GM12892 (cell line): ENCODE results near the gene DIAPH1.

Experiments used
- DNase-seq: peaks from one replicate; pipeline ENCODE4 v3.0.0; 2011; ENCODE audit not compliant: insufficient read length
- FAIRE-seq: peaks from 2 replicates; lab custom pipeline; 2011; peaks lifted over from hg19 to GRCh38; lab: Jason Lieb, UNC
- POLR2A ChIP-seq: IDR thresholded peaks from 2 replicates; pipeline ENCODE4 v1.6.1; 2011; ENCODE audit warnings: low read depth, low read length, control low read depth
- POLR2AphosphoS5 ChIP-seq: IDR thresholded peaks from 2 replicates; pipeline ENCODE4 v1.6.1; 2011; ENCODE audit warnings: low read depth, low read length, control low read depth
- TAF1 ChIP-seq: IDR thresholded peaks from 2 replicates; pipeline ENCODE4 v1.6.1; 2011; ENCODE audit warnings: low read depth, mild to moderate bottlenecking, control low read depth, low read length, borderline replicate concordance

Gene DIAPH1

GRCh38 chr5:141650851-141651727, 32.3 kb upstream of the DIAPH1 start, which contains the start of gene FCHSD1:
TSS of gene FCHSD1 (minus strand) at chr5:141651418. CDS start at chr5:141651368, 50 bp downstream.
- FAIRE-seq = peak; percentile 84
- TF ChIP-seq TAF1 (no peak), POLR2A (peak; percentile 70; the same call in 1 of the 2 replicates), POLR2AphosphoS5 (0 out of 2 replicates have a peak, but pooled peaks have one; percentile 26)
- DNase-seq = peak; percentile 99

- FAIRE-seq (no peak), DNase-seq (no peak)
- TF ChIP-seq POLR2A = no peak
- no peak for TF ChIP-seq TAF1
- no peak for TF ChIP-seq POLR2AphosphoS5
These were observed 31.2 kb upstream of the DIAPH1 start for GRCh38 chr5:141649972-141650371.

GRCh38 chr5:141649056-141649688, 30.4 kb upstream of the DIAPH1 start:
- FAIRE-seq = no peak
- DNase-seq = no peak
- TF ChIP-seq POLR2AphosphoS5 = no peak
- no peak for TF ChIP-seq TAF1
- TF ChIP-seq POLR2A = no peak

- no peak for FAIRE-seq
- DNase-seq = no peak
- no peak for TF ChIP-seq POLR2AphosphoS5
- TF ChIP-seq TAF1 = no peak
- TF ChIP-seq POLR2A = no peak
These were observed 29.1 kb upstream of the DIAPH1 start for GRCh38 chr5:141647851-141648250.

GRCh38 chr5:141647242-141647641, 28.4 kb upstream of the DIAPH1 start:
- TF ChIP-seq TAF1 (no peak), POLR2A (no peak), POLR2AphosphoS5 (no peak)
- FAIRE-seq (no peak), DNase-seq (no peak)

GRCh38 chr5:141646026-141646425, 27.2 kb upstream of the DIAPH1 start:
- TF ChIP-seq POLR2A (no peak), POLR2AphosphoS5 (no peak), TAF1 (no peak)
- DNase-seq (no peak), FAIRE-seq (no peak)

- FAIRE-seq (peak; percentile 84), DNase-seq (no peak)
- no peak for TF ChIP-seq TAF1
- TF ChIP-seq POLR2A = no peak
- no peak for TF ChIP-seq POLR2AphosphoS5
These were observed 23.0 kb upstream of the DIAPH1 start for GRCh38 chr5:141641634-141642267.

GRCh38 chr5:141640698-141641097, 21.9 kb upstream of the DIAPH1 start:
- DNase-seq (no peak), FAIRE-seq (no peak)
- TF ChIP-seq POLR2AphosphoS5 (no peak), TAF1 (no peak), POLR2A (no peak)

- TF ChIP-seq TAF1 (no peak), POLR2A (no peak), POLR2AphosphoS5 (no peak)
These were observed 21.2 kb upstream of the DIAPH1 start for GRCh38 chr5:141640051-141640415.

GRCh38 chr5:141639357-141640050, 20.7 kb upstream of the DIAPH1 start:
- TF ChIP-seq POLR2A (no peak), POLR2AphosphoS5 (no peak; the same call in 1 of the 2 replicates), TAF1 (no peak)
- no peak for FAIRE-seq
- no peak for DNase-seq

More at GRCh38 chr5:141640051-141640415, 21.2 kb upstream of the DIAPH1 start:
- DNase-seq = no peak
- FAIRE-seq = no peak

- DNase-seq (no peak), FAIRE-seq (no peak)
- TF ChIP-seq TAF1 (no peak), POLR2A (0 out of 2 replicates have a peak, but pooled peaks have one; percentile 13)
These were observed 20.0 kb upstream of the DIAPH1 start for GRCh38 chr5:141638771-141639170.
